Measurements from ENCODE around the gene FTO. TPM values are rescaled to one million over a fixed set of nuclear protein-coding genes. Genes with fewer than 3 reads are reported as not detected.
A peak's percentile ranks its signal among the peaks of the same experiment; 100 is the strongest.

The FTO gene
- total and polyA plus RNA-seq, 5 donors from 2014 or later, result 58.6 to 97.6 (median 93.4) TPM

DNA sequence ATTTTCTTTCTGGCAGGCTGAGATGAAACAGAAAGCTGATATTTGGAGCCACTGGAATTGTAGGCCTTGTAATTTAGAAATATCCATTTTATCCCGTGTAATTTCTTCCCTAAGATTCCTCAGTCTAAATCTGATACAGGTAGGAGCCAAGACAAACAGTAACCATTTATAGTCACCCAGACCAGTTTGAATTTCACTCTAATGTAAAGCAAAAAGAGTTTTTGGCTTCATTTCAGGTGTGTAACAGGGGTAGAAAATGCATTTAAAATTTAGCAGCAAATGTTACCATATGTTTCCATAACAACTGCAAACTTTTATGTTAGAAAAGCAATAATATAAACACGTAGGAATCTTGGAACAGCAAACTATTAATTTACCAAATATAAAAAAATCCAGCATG lies 249.4 kb downstream of the FTO start:
- DNase-seq, result no peak
- H3K9me3 ChIP-seq (ENCODE audit: control insufficient read depth in 2 of 2, low read length in 2 of 2), result no peaks in the 10 kb centered on the region
- Mint-ChIP-seq H3K4me1 (peaks cover 14 to 31% (median 26%) of the 10 kb centered on the region in 4 donors), H3K4me3 (no peak overlapping the region), H3K27me3 (no peaks in the 10 kb centered on the region), H3K27ac (peak overlapping the region in 1 of 3 donors; percentile 84), H3K9me3 (no peaks in the 10 kb centered on the region), H3K36me3 (peaks cover 17% of the 10 kb centered on the region)
- H3K27ac ChIP-seq (ENCODE audit: insufficient read depth, low read length, poor library complexity, severe bottlenecking), result no peak overlapping the region
- H3K27me3 ChIP-seq (ENCODE audit: control insufficient read depth, insufficient read depth, low read length), result no peaks in the 10 kb centered on the region
- H3K4me1 ChIP-seq (ENCODE audit: control insufficient read depth, insufficient read depth, low read length, poor library complexity, severe bottlenecking), result peaks cover 14% of the 10 kb centered on the region
- no peak overlapping the region for H3K4me3 ChIP-seq (ENCODE audit: low read depth, low read length)
- ATAC-seq (ENCODE audit: low read depth in 2 of 2), result no peak
- H3K36me3 ChIP-seq (ENCODE audit: control insufficient read depth, insufficient read depth, low read length), result no peaks in the 10 kb centered on the region

DNA sequence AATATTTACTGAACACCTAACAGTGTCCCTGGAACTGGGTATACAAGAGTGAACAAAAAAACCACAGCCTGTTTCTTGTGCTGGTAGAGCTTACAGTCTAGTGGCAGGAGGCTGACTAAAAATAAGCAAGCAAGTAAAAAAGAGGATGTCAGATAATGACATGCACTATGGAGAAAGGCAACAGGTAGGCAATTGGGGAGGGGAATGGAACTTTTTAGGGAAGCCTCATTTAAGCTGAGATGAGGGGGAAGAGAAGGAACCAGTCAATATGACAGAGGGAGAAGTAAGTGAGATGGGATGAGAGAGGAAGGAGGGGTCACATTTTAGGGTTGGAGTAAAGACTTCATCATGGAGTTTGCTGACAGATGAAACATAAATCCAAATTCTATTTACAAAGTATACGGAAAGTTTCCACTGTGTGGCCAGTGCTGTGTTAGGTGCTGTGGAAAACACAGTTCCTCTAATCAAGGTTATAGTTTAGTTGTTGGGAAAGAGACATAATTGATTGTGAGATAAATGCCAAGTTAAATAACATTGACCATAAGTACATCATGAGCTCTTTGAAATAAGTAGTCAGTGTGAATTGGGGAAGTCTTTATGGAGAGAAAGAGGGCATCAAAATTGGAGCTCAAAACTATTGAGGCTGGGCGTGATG lies 251.4 kb downstream of the FTO start:
- Histone ChIP-seq H3K4me3 (ENCODE audit: low read depth, low read length) (no peak overlapping the region), H3K4me1 (ENCODE audit: control insufficient read depth, insufficient read depth, low read length, poor library complexity, severe bottlenecking) (peaks cover 14% of the 10 kb centered on the region), H3K27me3 (ENCODE audit: control insufficient read depth, insufficient read depth, low read length) (no peaks in the 10 kb centered on the region), H3K9me3 (ENCODE audit: control insufficient read depth in 2 of 2, low read length in 2 of 2) (no peaks in the 10 kb centered on the region), H3K36me3 (ENCODE audit: control insufficient read depth, insufficient read depth, low read length) (no peaks in the 10 kb centered on the region), H3K27ac (ENCODE audit: insufficient read depth, low read length, poor library complexity, severe bottlenecking) (no peak overlapping the region)
- H3K27ac Mint-ChIP-seq, result no peak overlapping the region
- DNase-seq, result no peak
- H3K36me3 Mint-ChIP-seq, result peaks cover 17% of the 10 kb centered on the region
- peaks cover 14 to 31% (median 26%) of the 10 kb centered on the region in 4 donors for H3K4me1 Mint-ChIP-seq
- ATAC-seq (ENCODE audit: low read depth in 2 of 2), result no peak
- no peaks in the 10 kb centered on the region for H3K9me3 Mint-ChIP-seq
- no peaks in the 10 kb centered on the region for H3K27me3 Mint-ChIP-seq
- H3K4me3 Mint-ChIP-seq, result no peak overlapping the region

DNA sequence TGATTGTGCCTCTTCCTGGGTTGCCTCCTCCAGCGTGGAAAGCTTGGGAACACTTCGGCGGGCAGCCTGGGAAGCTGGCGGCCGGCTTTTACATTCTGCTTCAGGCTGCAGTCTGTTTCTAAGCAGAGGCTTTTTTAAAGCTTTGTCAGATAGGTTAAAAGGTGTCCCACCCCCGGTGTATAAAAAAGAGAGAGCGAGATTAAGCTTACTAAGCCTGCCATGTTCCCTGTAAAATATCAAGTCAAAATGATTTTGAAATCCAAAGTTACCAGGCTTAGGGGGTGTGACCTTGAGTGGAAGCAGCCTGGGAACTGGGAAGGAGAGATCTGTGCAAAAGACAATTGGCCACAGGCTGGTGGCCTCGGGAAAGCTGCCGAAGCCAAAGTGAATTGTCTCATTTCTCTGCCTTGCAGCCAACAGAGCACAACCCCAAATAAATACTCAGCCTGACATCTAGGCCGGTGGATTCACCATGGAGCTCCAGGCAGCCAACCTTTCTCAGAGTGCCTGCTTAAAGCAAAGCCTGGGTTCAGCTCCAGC lies 254.5 kb downstream of the FTO start:
- no peak overlapping the region for H3K27ac Mint-ChIP-seq

DNA sequence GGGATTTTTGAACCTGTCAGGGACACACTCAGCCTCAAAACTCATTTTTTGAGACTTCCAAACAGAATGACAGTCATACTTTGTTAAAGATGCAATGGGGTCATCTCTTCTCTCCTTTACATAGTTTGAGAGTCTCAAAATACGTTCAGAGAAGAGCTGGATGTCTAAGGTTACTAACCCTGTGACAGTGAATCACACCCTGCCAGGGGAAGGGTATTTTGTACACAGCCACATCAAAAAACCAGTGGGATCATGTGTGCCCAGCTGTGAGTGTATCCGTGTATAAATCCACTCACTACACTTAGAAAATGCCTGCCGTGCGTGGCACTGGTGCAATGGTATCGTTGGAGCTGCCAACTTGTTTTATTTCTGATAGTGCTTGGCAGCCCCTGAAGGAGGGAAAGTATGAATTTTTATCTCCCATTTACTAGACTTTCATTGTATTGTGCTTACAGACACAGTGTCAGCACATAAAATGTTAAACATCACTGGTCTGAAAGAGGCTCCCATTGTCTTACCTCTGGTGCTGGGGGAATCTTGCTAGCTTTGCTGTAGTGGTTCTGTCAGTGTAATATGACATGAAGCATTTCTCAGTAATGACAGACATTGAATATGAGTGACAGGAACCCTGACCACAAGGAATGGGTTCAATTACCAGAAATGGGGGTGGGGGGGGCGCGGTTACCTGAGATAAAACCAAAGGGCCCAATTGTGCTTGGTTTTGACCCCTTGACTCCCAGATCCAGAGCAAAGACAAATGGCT lies 256.3 kb downstream of the FTO start:
- no peak overlapping the region for H3K4me3 ChIP-seq (ENCODE audit: low read depth, low read length)
- no peaks in the 10 kb centered on the region for H3K9me3 ChIP-seq (ENCODE audit: control insufficient read depth in 2 of 2, low read length in 2 of 2)
- Mint-ChIP-seq H3K9me3 (no peaks in the 10 kb centered on the region), H3K27ac (no peak overlapping the region), H3K27me3 (no peaks in the 10 kb centered on the region), H3K4me1 (peaks cover 2 to 11% (median 5%) of the 10 kb centered on the region in 4 donors), H3K4me3 (no peak overlapping the region), H3K36me3 (peaks cover 17% of the 10 kb centered on the region)
- no peaks in the 10 kb centered on the region for H3K4me1 ChIP-seq (ENCODE audit: control insufficient read depth, insufficient read depth, low read length, poor library complexity, severe bottlenecking)
- H3K27me3 ChIP-seq (ENCODE audit: control insufficient read depth, insufficient read depth, low read length), result no peaks in the 10 kb centered on the region
- H3K27ac ChIP-seq (ENCODE audit: insufficient read depth, low read length, poor library complexity, severe bottlenecking), result no peak overlapping the region
- H3K36me3 ChIP-seq (ENCODE audit: control insufficient read depth, insufficient read depth, low read length), result no peaks in the 10 kb centered on the region
- DNase-seq (no peak), ATAC-seq (ENCODE audit: low read depth in 2 of 2) (no peak)

More for the DNA sequence above, 254.5 kb downstream of the FTO start:
- Mint-ChIP-seq H3K9me3 (no peaks in the 10 kb centered on the region), H3K4me1 (peaks cover 2 to 13% (median 5%) of the 10 kb centered on the region in 4 donors), H3K4me3 (no peak overlapping the region), H3K36me3 (peaks cover 22% of the 10 kb centered on the region), H3K27me3 (no peaks in the 10 kb centered on the region)
- DNase-seq, result no peak
- H3K27ac ChIP-seq (ENCODE audit: insufficient read depth, low read length, poor library complexity, severe bottlenecking), result no peak overlapping the region
- H3K9me3 ChIP-seq (ENCODE audit: control insufficient read depth in 2 of 2, low read length in 2 of 2), result no peaks in the 10 kb centered on the region
- H3K27me3 ChIP-seq (ENCODE audit: control insufficient read depth, insufficient read depth, low read length), result no peaks in the 10 kb centered on the region
- H3K4me1 ChIP-seq (ENCODE audit: control insufficient read depth, insufficient read depth, low read length, poor library complexity, severe bottlenecking), result no peaks in the 10 kb centered on the region
- no peak overlapping the region for H3K4me3 ChIP-seq (ENCODE audit: low read depth, low read length)
- ATAC-seq (ENCODE audit: low read depth in 2 of 2), result no peak
- no peaks in the 10 kb centered on the region for H3K36me3 ChIP-seq (ENCODE audit: control insufficient read depth, insufficient read depth, low read length)

DNA sequence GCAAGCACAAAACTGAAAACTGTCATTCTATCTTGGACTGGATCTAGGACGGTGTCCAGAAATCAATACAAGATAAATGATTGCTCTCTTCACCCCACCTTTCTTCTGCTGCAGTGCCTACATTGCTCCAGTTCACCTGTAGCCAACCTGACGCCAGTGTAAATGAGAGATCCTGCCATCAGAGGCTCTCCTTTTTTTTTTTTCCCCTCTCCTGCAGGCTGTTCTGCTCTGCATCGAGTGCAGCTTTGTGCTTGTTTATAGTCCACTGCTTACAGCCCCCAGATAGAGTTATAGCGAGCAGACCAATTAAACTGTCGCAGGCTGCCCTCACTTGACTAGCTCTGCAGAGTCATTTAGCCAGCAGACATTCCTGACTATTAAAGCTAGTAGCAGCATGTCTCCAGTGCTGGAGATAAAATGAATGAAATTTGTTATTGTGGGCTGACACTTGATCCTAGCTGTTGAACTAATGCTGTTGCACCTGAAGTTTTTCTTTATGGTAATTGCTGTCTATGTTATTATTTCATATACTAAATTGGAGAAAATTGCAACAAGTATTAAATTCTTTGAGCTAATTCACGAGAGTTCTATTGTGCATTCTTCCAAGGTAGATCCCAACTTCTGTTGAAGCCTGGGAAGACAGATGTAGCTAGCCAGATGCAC lies 257.1 kb downstream of the FTO start:
- H3K27me3 ChIP-seq (ENCODE audit: control insufficient read depth, insufficient read depth, low read length), result no peaks in the 10 kb centered on the region
- H3K27ac ChIP-seq (ENCODE audit: insufficient read depth, low read length, poor library complexity, severe bottlenecking), result no peak overlapping the region
- H3K27ac Mint-ChIP-seq, result peak overlapping the region in 2 of 3 donors; percentile 14 to 66
- H3K27me3 Mint-ChIP-seq, result no peaks in the 10 kb centered on the region
- DNase-seq, result no peak
- no peak overlapping the region for H3K4me3 Mint-ChIP-seq
- H3K4me1 ChIP-seq (ENCODE audit: control insufficient read depth, insufficient read depth, low read length, poor library complexity, severe bottlenecking), result no peaks in the 10 kb centered on the region
- H3K9me3 Mint-ChIP-seq, result no peaks in the 10 kb centered on the region
- no peaks in the 10 kb centered on the region for H3K36me3 ChIP-seq (ENCODE audit: control insufficient read depth, insufficient read depth, low read length)
- H3K9me3 ChIP-seq (ENCODE audit: control insufficient read depth in 2 of 2, low read length in 2 of 2), result no peaks in the 10 kb centered on the region
- peaks cover 2 to 7% (median 5%) of the 10 kb centered on the region in 4 donors for H3K4me1 Mint-ChIP-seq
- no peak overlapping the region for H3K4me3 ChIP-seq (ENCODE audit: low read depth, low read length)
- H3K36me3 Mint-ChIP-seq, result peaks cover 12% of the 10 kb centered on the region
- ATAC-seq (ENCODE audit: low read depth in 2 of 2), result no peak

DNA sequence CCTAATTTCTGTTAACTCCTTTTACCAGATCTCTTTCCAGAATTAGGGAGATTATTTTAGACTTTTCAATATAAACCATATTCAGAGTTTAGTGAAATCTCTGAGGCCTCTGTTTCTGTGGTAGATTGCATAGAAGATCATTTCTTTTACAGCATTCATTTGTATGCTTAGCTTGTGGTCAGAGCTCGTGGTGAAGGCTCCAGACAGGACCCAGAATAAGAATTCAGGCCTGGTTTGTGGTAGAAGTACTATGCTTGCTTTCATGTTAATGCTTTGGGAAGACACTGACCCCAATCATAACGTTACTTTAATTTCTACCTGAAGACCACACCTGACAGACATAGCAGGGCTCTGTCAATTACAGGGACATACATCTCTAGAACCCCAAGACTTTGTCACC lies 258.1 kb downstream of the FTO start:
- no peak overlapping the region for H3K4me3 Mint-ChIP-seq
- Histone ChIP-seq H3K9me3 (ENCODE audit: control insufficient read depth in 2 of 2, low read length in 2 of 2) (no peaks in the 10 kb centered on the region), H3K4me3 (ENCODE audit: low read depth, low read length) (no peak overlapping the region), H3K27me3 (ENCODE audit: control insufficient read depth, insufficient read depth, low read length) (no peaks in the 10 kb centered on the region), H3K27ac (ENCODE audit: insufficient read depth, low read length, poor library complexity, severe bottlenecking) (no peak overlapping the region), H3K4me1 (ENCODE audit: control insufficient read depth, insufficient read depth, low read length, poor library complexity, severe bottlenecking) (no peaks in the 10 kb centered on the region), H3K36me3 (ENCODE audit: control insufficient read depth, insufficient read depth, low read length) (no peaks in the 10 kb centered on the region)
- ATAC-seq (ENCODE audit: low read depth in 2 of 2) (no peak), DNase-seq (no peak)
- H3K27ac Mint-ChIP-seq, result no peak overlapping the region
- H3K36me3 Mint-ChIP-seq, result peaks cover 11% of the 10 kb centered on the region
- H3K27me3 Mint-ChIP-seq, result no peaks in the 10 kb centered on the region
- peaks cover 2 to 6% (median 5%) of the 10 kb centered on the region in 4 donors for H3K4me1 Mint-ChIP-seq
- H3K9me3 Mint-ChIP-seq, result no peaks in the 10 kb centered on the region

DNA sequence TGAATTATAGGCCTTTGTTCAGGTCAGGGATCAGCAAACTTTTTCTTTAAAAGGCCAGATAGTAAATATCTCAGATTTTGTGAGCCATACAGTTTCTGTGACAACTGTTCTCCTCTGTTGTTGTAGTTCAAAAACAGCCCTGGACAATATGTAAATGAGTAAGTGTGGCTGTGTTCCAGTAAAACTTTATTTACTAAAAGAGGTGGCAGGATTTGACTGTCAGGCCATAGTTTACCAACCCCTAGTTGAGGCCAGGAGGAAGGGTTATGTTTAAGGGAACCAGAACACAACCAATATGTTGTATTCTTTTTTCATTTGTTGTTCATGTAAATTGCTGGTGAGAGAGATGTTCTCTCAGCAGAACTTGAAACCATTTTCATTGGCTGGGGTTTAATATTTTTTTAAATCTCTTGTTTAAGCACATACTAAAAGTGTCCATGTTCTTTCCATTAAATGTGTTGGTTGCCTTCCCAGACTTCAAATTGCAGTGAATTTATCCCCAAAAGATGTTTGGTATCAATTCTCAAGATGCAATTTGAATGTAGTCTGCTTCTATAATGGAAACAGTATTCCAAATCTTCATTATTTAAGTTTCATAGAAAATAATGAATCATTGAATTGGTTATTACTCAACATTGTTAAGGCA lies 260.3 kb downstream of the FTO start:
- H3K27ac Mint-ChIP-seq, result no peak overlapping the region
- H3K27me3 Mint-ChIP-seq, result no peaks in the 10 kb centered on the region

More for the DNA sequence above, 260.3 kb downstream of the FTO start:
- H3K4me1 Mint-ChIP-seq, result peaks cover 4 to 10% (median 5%) of the 10 kb centered on the region in 4 donors
- peaks cover 2% of the 10 kb centered on the region for H3K36me3 ChIP-seq (ENCODE audit: control insufficient read depth, insufficient read depth, low read length)
- DNase-seq, result no peak
- H3K9me3 ChIP-seq (ENCODE audit: control insufficient read depth in 2 of 2, low read length in 2 of 2), result no peaks in the 10 kb centered on the region
- no peak overlapping the region for H3K4me3 ChIP-seq (ENCODE audit: low read depth, low read length)
- no peaks in the 10 kb centered on the region for H3K27me3 ChIP-seq (ENCODE audit: control insufficient read depth, insufficient read depth, low read length)
- H3K9me3 Mint-ChIP-seq, result no peaks in the 10 kb centered on the region
- no peak overlapping the region for H3K27ac ChIP-seq (ENCODE audit: insufficient read depth, low read length, poor library complexity, severe bottlenecking)
- H3K36me3 Mint-ChIP-seq, result peaks cover 11% of the 10 kb centered on the region
- H3K4me3 Mint-ChIP-seq, result no peak overlapping the region
- ATAC-seq (ENCODE audit: low read depth in 2 of 2), result no peak
- no peaks in the 10 kb centered on the region for H3K4me1 ChIP-seq (ENCODE audit: control insufficient read depth, insufficient read depth, low read length, poor library complexity, severe bottlenecking)

Data from CD4-positive, CD25-positive, alpha-beta regulatory T cell (primary cell).